ENCODE data around the gene TLE3. TPM values are rescaled to one million over a fixed set of nuclear protein-coding genes. Genes with fewer than 3 reads are reported as not detected.
A peak's percentile ranks its signal among the peaks of the same experiment; 100 is the strongest.

TLE3 gene
- total and polyA plus RNA-seq, 2 donors (not counting 1 experiment from before 2014, with no cell fraction given), result 14.6 to 16.5 TPM

GRCh38 chr15:70065006-70065722 lies 32.6 kb downstream of the TLE3 start:
- Histone ChIP-seq H3K27ac (ENCODE audit: insufficient read depth, low read length) (no peak overlapping the region), H3K4me1 (ENCODE audit: control insufficient read depth, extremely low read depth, insufficient read depth, low read length) (peaks cover 26% of the 10 kb centered on the region), H3K4me2 (ENCODE audit: extremely low read depth, insufficient read depth, low read length) (no peak overlapping the region), H3K9ac (ENCODE audit: insufficient read depth, low read length) (no peak overlapping the region), H3K27me3 (ENCODE audit: control insufficient read depth, insufficient read depth, low read length) (no peaks in the 10 kb centered on the region), H3K4me3 (replicated peaks in 1 of 4; ENCODE audit: control extremely low read depth in 1 of 4, insufficient read depth in 1 of 4, low read depth in 3 of 4, low read length in 4 of 4) (no peak overlapping the region), H3K36me3 (ENCODE audit: control insufficient read depth, insufficient read depth, low read length) (peaks cover 8% of the 10 kb centered on the region), H4K20me1 (ENCODE audit: control insufficient read depth, extremely low read depth, insufficient read depth, low read length) (peaks cover 2% of the 10 kb centered on the region), H3K79me2 (ENCODE audit: control insufficient read depth, insufficient read depth, low read length) (no peaks in the 10 kb centered on the region), H3K9me3 (ENCODE audit: control insufficient read depth, insufficient read depth, low read depth, low read length) (no peaks in the 10 kb centered on the region), H2AFZ (ENCODE audit: low read length) (no peak overlapping the region)
- no peak for DNase-seq (ENCODE audit: low read depth in 2 of 2)
- no peak for TF ChIP-seq CTCF (conservative IDR thresholded peaks at IDR 0.05 in 1 of 2, IDR thresholded peaks at IDR 0.05 in 1 of 2; ENCODE audit: low read depth in 1 of 2, low read length in 2 of 2)
- TF ChIP-seq EZH2 (IDR thresholded peaks at IDR 0.05; ENCODE audit: low read length, missing control alignments), result no peak

DNA sequence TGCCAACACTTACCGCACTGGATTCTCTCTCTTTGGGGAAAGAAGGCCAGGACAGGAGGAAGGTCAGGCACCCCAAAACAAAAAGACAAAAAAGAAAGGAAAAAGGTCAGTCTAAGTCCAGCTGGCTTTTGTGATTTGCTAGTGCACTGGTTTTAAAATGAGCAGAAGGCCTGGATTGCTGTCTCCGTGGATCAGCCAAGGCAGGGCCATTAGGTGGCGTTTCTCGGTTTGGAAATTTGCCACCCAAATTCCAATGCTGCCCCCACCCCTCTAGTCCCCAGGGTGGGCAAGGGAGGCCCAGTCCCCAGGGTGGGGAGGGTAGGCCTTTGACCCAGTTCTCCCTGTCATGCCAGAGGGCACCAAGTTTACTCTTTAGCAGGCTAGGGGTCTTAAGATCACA lies 33.3 kb downstream of the TLE3 start:
- no peak overlapping the region for H3K27ac ChIP-seq (ENCODE audit: insufficient read depth, low read length)
- H3K27me3 ChIP-seq (ENCODE audit: control insufficient read depth, insufficient read depth, low read length), result no peaks in the 10 kb centered on the region
- H3K4me2 ChIP-seq (ENCODE audit: extremely low read depth, insufficient read depth, low read length), result no peak overlapping the region
- DNase-seq (ENCODE audit: low read depth in 2 of 2), result peak; percentile 10 to 75
- H2AFZ ChIP-seq (ENCODE audit: low read length), result no peak overlapping the region
- no peak overlapping the region for H3K9ac ChIP-seq (ENCODE audit: insufficient read depth, low read length)
- H4K20me1 ChIP-seq (ENCODE audit: control insufficient read depth, extremely low read depth, insufficient read depth, low read length), result peaks cover 2% of the 10 kb centered on the region
- H3K4me3 ChIP-seq (replicated peaks in 1 of 4; ENCODE audit: control extremely low read depth in 1 of 4, insufficient read depth in 1 of 4, low read depth in 3 of 4, low read length in 4 of 4), result no peak overlapping the region
- no peaks in the 10 kb centered on the region for H3K79me2 ChIP-seq (ENCODE audit: control insufficient read depth, insufficient read depth, low read length)
- peaks cover 26% of the 10 kb centered on the region for H3K4me1 ChIP-seq (ENCODE audit: control insufficient read depth, extremely low read depth, insufficient read depth, low read length)
- no peaks in the 10 kb centered on the region for H3K9me3 ChIP-seq (ENCODE audit: control insufficient read depth, insufficient read depth, low read depth, low read length)
- peaks cover 13% of the 10 kb centered on the region for H3K36me3 ChIP-seq (ENCODE audit: control insufficient read depth, insufficient read depth, low read length)
- TF ChIP-seq CTCF (conservative IDR thresholded peaks at IDR 0.05 in 1 of 2, IDR thresholded peaks at IDR 0.05 in 1 of 2; ENCODE audit: low read depth in 1 of 2, low read length in 2 of 2), result peak in 1 of 2 donors; percentile 23
- no peak for TF ChIP-seq EZH2 (IDR thresholded peaks at IDR 0.05; ENCODE audit: low read length, missing control alignments)

- no peak overlapping the region for H3K9ac ChIP-seq (ENCODE audit: insufficient read depth, low read length)
- no peak for DNase-seq (ENCODE audit: low read depth in 2 of 2)
- no peak overlapping the region for H3K27ac ChIP-seq (ENCODE audit: insufficient read depth, low read length)
- H3K9me3 ChIP-seq (ENCODE audit: control insufficient read depth, insufficient read depth, low read depth, low read length), result no peaks in the 10 kb centered on the region
- TF ChIP-seq EZH2 (IDR thresholded peaks at IDR 0.05; ENCODE audit: low read length, missing control alignments) (no peak), CTCF (conservative IDR thresholded peaks at IDR 0.05 in 1 of 2, IDR thresholded peaks at IDR 0.05 in 1 of 2; ENCODE audit: low read depth in 1 of 2, low read length in 2 of 2) (no peak)
- no peaks in the 10 kb centered on the region for H3K79me2 ChIP-seq (ENCODE audit: control insufficient read depth, insufficient read depth, low read length)
- peaks cover 2% of the 10 kb centered on the region for H4K20me1 ChIP-seq (ENCODE audit: control insufficient read depth, extremely low read depth, insufficient read depth, low read length)
- peaks cover 26% of the 10 kb centered on the region for H3K4me1 ChIP-seq (ENCODE audit: control insufficient read depth, extremely low read depth, insufficient read depth, low read length)
- H3K4me2 ChIP-seq (ENCODE audit: extremely low read depth, insufficient read depth, low read length), result no peak overlapping the region
- H3K36me3 ChIP-seq (ENCODE audit: control insufficient read depth, insufficient read depth, low read length), result peaks cover 17% of the 10 kb centered on the region
- H2AFZ ChIP-seq (ENCODE audit: low read length), result no peak overlapping the region
- H3K27me3 ChIP-seq (ENCODE audit: control insufficient read depth, insufficient read depth, low read length), result no peaks in the 10 kb centered on the region
- H3K4me3 ChIP-seq (replicated peaks in 1 of 4; ENCODE audit: control extremely low read depth in 1 of 4, insufficient read depth in 1 of 4, low read depth in 3 of 4, low read length in 4 of 4), result no peak overlapping the region
These were observed 33.7 kb downstream of the TLE3 start for GRCh38 chr15:70063980-70064379.

Measured in fibroblast of lung (primary cell).